ENCODE data around the gene WDR55. TPM values are rescaled to one million over a fixed set of nuclear protein-coding genes. Genes with fewer than 3 reads are reported as not detected.

WDR55 gene
- total and polyA plus RNA-seq, 8 donors: 10.2 to 19.2 (median 12.1) TPM

DNA sequence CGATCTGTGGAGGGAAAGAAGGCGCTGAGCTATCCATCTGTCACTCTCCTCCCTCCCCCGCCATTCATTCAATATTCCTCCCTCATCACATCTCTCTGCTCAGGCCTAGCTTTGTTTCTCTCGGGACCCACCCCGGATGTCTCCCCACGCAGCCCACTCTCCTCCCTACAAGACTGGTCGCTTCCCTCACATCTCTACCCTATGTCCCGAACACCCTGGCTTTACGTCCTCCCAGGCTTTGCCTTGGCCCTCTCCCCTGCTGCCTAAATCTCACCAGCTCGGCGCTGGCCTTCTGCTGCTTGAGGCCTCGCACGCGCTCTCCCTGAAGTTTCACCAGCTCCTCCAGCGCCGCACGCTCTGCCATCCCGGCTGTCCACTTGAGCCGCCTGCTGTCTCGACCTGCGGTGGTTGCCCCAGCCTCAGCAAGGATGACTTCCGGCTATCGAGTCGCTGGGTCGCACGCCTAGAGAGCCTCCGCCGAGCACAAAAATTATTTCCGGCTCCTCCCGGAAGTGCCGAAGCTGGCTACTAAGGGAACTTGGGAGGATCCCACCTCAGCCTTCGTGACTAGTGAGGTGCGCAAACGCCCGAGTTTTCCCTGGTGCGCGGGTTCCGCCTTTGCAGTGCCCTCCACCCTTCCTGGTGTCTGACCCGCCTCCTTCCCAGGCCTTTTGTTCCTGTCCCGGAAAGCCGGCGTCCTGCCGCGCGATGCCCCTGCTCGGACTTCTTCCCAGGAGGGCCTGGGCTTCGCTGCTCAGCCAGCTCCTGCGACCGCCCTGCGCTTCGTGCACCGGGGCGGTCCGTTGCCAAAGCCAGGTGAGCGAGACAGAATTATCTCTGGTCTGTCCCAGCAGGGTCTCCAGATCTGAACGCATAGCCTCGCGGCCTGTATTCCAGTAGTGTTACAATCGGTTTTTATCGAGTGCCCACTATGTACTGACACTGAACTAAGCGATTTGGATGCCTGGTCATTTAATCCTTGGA lies 26.5 kb downstream of the WDR55 start, which contains the start of the genes HARS1 and HARS2:
TSS of gene HARS1 (minus strand) at position 430 of the 984 bp plus-strand sequence. CDS start at position 364, 66 bp downstream.
TSS of gene HARS2 (plus strand) at position 515 of the 984 bp plus-strand sequence. CDS start at position 709, 194 bp downstream.
- peak; percentile 98 to 99 (median 99) for ATAC-seq
- peak; percentile 82 to 93 (median 88) for DNase-seq
- no peak for FAIRE-seq
- H3K27ac ChIP-seq: peak within 1 kb of the TSS; percentile 59 to 79 (median 70)
- H3K27me3 ChIP-seq: no peaks in the 10 kb centered on the region
- TF ChIP-seq, protein P1, sequence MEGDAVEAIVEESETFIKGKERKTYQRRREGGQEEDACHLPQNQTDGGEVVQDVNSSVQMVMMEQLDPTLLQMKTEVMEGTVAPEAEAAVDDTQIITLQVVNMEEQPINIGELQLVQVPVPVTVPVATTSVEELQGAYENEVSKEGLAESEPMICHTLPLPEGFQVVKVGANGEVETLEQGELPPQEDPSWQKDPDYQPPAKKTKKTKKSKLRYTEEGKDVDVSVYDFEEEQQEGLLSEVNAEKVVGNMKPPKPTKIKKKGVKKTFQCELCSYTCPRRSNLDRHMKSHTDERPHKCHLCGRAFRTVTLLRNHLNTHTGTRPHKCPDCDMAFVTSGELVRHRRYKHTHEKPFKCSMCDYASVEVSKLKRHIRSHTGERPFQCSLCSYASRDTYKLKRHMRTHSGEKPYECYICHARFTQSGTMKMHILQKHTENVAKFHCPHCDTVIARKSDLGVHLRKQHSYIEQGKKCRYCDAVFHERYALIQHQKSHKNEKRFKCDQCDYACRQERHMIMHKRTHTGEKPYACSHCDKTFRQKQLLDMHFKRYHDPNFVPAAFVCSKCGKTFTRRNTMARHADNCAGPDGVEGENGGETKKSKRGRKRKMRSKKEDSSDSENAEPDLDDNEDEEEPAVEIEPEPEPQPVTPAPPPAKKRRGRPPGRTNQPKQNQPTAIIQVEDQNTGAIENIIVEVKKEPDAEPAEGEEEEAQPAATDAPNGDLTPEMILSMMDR (IDR thresholded peaks at IDR 0.05): no peak
- H3K4me1 ChIP-seq: peaks cover 0 to 9% (median 9%) of the 10 kb centered on the region in 3 donors
- peaks cover 0 to 22% (median 6%) of the 10 kb centered on the region in 3 donors for H3K36me3 ChIP-seq
- WGBS, 2 donors: 1% methylated on average over 61 of the region's 61 CpGs
- no peaks in the 10 kb centered on the region for H3K9me3 ChIP-seq
- intact Hi-C loops (cut with DNase I): no loop called here
- H3K4me3 ChIP-seq: peak within 1 kb of the TSS; percentile 41 to 92 (median 73)

DNA sequence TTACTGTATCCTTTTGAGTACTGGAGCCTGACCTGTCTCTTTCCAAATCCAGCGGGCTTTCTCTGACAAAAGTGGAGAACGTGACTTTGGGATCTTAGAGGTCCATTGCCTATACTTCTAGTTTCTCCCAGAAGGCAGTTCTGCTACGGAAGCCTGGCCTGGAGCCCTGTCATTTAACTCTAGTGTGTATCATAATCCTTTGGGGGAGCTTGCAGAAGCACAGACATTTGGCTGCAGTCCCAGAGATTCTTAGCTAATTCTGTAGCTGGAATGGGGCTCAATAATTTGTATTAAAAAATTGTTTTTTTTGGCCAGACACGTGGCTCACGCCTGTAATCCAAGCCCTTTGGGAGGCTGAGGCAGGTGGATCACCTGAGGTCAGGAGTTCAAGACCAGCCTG lies 29.6 kb downstream of the WDR55 start:
- H3K27ac ChIP-seq: no peak overlapping the region
- ATAC-seq (no peak), DNase-seq (no peak), FAIRE-seq (no peak)
- no peak overlapping the region for H3K4me3 ChIP-seq
- no peaks in the 10 kb centered on the region for H3K27me3 ChIP-seq
- TF ChIP-seq, protein P1 (IDR thresholded peaks at IDR 0.05): no peak
- no peaks in the 10 kb centered on the region for H3K9me3 ChIP-seq
- intact Hi-C loops (cut with DNase I): no loop called here
- peaks cover 8 to 42% (median 16%) of the 10 kb centered on the region in 3 donors for H3K36me3 ChIP-seq
- H3K4me1 ChIP-seq: peaks cover 0 to 9% (median 9%) of the 10 kb centered on the region in 3 donors
- WGBS, 2 donors: 69 to 77% methylated on average over 5 of the region's 5 CpGs

DNA sequence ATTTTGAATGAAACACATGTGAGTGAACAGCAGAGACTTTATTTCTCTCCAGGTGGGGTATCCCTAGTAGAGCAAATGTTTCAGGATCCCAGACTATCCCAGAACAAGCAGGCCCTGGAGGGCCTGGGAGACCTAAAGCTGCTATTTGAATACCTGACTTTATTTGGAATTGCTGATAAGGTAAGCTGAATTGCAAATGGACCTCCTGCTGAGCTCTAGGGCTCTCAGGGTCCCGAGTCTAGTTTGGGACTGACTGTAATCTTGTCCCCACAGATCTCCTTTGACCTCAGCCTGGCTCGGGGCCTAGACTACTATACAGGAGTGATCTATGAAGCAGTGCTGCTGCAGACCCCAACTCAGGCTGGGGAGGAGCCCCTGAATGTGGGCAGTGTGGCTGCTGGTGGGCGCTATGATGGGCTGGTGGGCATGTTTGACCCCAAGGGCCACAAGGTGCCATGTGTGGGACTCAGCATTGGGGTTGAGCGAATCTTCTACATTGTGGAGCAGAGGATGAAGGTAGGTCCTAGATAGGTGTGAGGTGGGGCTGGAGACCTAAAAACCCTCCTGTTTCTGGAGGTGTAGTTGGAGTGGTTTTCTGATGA lies 32.3 kb downstream of the WDR55 start:
- H3K9me3 ChIP-seq: no peaks in the 10 kb centered on the region
- H3K4me3 ChIP-seq: no peak overlapping the region
- WGBS, 2 donors: 86 to 87% methylated on average over 4 of the region's 4 CpGs
- peaks cover 0 to 13% (median 6%) of the 10 kb centered on the region in 3 donors for H3K4me1 ChIP-seq
- intact Hi-C loops (cut with DNase I): no loop called here
- TF ChIP-seq, protein P1 (IDR thresholded peaks at IDR 0.05): no peak
- FAIRE-seq (no peak), DNase-seq (no peak), ATAC-seq (no peak)
- no peaks in the 10 kb centered on the region for H3K27me3 ChIP-seq
- H3K27ac ChIP-seq: no peak overlapping the region
- peaks cover 8 to 42% (median 16%) of the 10 kb centered on the region in 3 donors for H3K36me3 ChIP-seq

DNA sequence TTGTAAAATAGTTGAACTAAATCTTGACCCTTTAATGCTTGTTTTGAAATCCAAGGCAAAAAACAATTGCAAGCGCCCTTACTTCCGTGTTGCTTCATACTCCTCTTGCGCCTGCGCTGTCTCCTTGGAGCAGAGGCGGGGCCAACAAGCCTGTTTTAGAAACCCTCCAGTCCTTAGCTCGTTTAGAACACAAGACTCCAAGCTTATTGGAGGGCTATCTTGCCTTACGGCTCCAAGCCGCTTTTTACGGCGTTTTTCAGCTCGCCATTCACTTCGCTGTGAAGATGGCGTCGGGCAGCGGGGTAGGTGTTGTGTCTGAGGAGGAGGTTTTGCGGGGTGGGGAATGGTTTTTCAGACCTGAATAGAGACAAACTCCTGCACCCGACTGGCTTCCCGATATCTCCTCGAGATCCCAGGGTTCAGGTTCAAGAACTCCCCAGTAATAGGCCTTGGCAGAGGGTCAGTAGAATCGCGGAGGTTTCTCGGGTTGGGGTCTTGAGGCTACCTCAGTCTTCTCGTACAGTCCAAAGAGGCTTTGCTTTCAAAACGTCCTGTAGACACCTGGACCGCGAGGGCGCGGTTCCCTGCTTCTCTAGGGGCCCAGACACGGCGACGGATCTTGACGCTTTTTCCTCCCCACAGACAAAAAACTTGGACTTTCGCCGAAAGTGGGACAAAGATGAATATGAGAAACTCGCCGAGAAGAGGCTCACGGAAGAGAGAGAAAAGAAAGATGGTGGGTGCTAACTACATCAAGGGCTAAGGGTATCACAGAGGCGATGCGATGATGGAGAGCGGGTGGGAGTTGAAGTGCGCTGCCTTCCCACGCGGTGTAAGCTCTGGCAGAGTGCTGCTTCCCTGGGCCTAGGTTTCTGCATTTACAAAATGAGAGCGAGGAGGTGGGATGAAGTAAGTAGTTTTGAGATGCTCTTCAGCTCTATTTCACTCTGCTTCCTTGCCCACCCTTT lies 35.8 kb downstream of the WDR55 start, which contains the start of gene ZMAT2:
TSS of gene ZMAT2 (plus strand) at position 271 of the 968 bp plus-strand sequence. CDS start at position 285, 14 bp downstream.
- Histone ChIP-seq H3K27ac (peak within 1 kb of the TSS in 2 of 4 donors; percentile 38 to 58), H3K27me3 (no peaks in the 10 kb centered on the region), H3K4me3 (peak within 1 kb of the TSS; percentile 48 to 90 (median 68)), H3K36me3 (peaks cover 8 to 49% (median 23%) of the 10 kb centered on the region in 3 donors), H3K9me3 (no peaks in the 10 kb centered on the region), H3K4me1 (peaks cover 0 to 5% (median 0%) of the 10 kb centered on the region in 3 donors)
- 1 to 2% methylated on average over 44 of the region's 44 CpGs for WGBS, 2 donors
- intact Hi-C loops (cut with DNase I): no loop called here
- peak; percentile 98 for FAIRE-seq
- TF ChIP-seq, protein P1 (IDR thresholded peaks at IDR 0.05): no peak
- DNase-seq: peak; percentile 89 to 96 (median 94)
- ATAC-seq: peak; percentile 99 to 100 (median 99)
